ENCODE results near the gene RINL. TPM values are rescaled to one million over a fixed set of nuclear protein-coding genes. Genes with fewer than 3 reads are reported as not detected.

Gene RINL
- total RNA-seq, 4 donors from 2014 or later, result 5.5 to 14.0 (median 11.6) TPM

- H3K4me3 ChIP-seq (ENCODE audit: low read depth, poor library complexity, severe bottlenecking), result no peak overlapping the region
- DNase-seq (ENCODE audit: low spot score in 2 of 2), result no peak
- intact Hi-C loops (cut with DNase I; ENCODE audit: low total_unique reads), result no loop called here
- 91 to 92% methylated on average over 9 of the region's 9 CpGs for WGBS, 2 donors
- TF ChIP-seq POLR2A (IDR thresholded peaks at IDR 0.05), result no peak
- TF ChIP-seq CTCF (IDR thresholded peaks at IDR 0.05), result no peak
These were observed 5.2 kb upstream of the RINL start for GRCh38 chr19:38883286-38883685.

GRCh38 chr19:38880882-38881609 is 3.0 kb upstream of the RINL start:
- no peak for DNase-seq (ENCODE audit: low spot score in 2 of 2)
- TF ChIP-seq CTCF (IDR thresholded peaks at IDR 0.05) (no peak), POLR2A (IDR thresholded peaks at IDR 0.05) (no peak)
- WGBS, 2 donors, result 94 to 95% methylated on average over 15 to 19 of the region's 19 CpGs

GRCh38 chr19:38880076-38880881 is 2.2 kb upstream of the RINL start:
- DNase-seq (ENCODE audit: low spot score in 2 of 2), result no peak
- TF ChIP-seq CTCF (IDR thresholded peaks at IDR 0.05) (no peak), POLR2A (IDR thresholded peaks at IDR 0.05) (no peak)
- no peak overlapping the region for H3K4me3 ChIP-seq (ENCODE audit: low read depth, poor library complexity, severe bottlenecking)
- intact Hi-C loops (cut with DNase I; ENCODE audit: low total_unique reads), result no loop called here
- WGBS, 2 donors, result 93 to 95% methylated on average over 19 of the region's 19 CpGs

More at GRCh38 chr19:38880882-38881609, 3.0 kb upstream of the RINL start:
- H3K4me3 ChIP-seq (ENCODE audit: low read depth, poor library complexity, severe bottlenecking), result no peak overlapping the region
- intact Hi-C loops (cut with DNase I; ENCODE audit: low total_unique reads), result no loop called here

- WGBS, 2 donors, result 87 to 92% methylated on average over 10 to 11 of the region's 11 CpGs
- intact Hi-C loops (cut with DNase I; ENCODE audit: low total_unique reads), result no loop called here
- TF ChIP-seq POLR2A (IDR thresholded peaks at IDR 0.05) (no peak), CTCF (IDR thresholded peaks at IDR 0.05) (no peak)
- H3K4me3 ChIP-seq (ENCODE audit: low read depth, poor library complexity, severe bottlenecking), result no peak overlapping the region
- DNase-seq (ENCODE audit: low spot score in 2 of 2), result no peak
These were observed 1.3 kb upstream of the RINL start for GRCh38 chr19:38879400-38879751.

- TF ChIP-seq CTCF (IDR thresholded peaks at IDR 0.05), result no peak
- no peak overlapping the region for H3K4me3 ChIP-seq (ENCODE audit: low read depth, poor library complexity, severe bottlenecking)
- WGBS, 2 donors, result 73 to 78% methylated on average over 11 to 12 of the region's 16 CpGs
- DNase-seq (ENCODE audit: low spot score in 2 of 2), result no peak
- intact Hi-C loops (cut with DNase I; ENCODE audit: low total_unique reads), result no loop called here
These were observed 712 bp upstream of the RINL start for GRCh38 chr19:38878575-38879399.

Data from lower leg skin (tissue), 4 donors.